COLO668 (cell line): Measurements from ENCODE around the gene FOXP3.
A peak's percentile ranks its signal among the peaks of the same experiment; 100 is the strongest.

Experiments used
- DNase-seq: peaks from one replicate; lab custom pipeline; 2025; ENCODE audit not compliant: unreplicated experiment; lab: John Stamatoyannopoulos, UW

Gene FOXP3

DNA sequence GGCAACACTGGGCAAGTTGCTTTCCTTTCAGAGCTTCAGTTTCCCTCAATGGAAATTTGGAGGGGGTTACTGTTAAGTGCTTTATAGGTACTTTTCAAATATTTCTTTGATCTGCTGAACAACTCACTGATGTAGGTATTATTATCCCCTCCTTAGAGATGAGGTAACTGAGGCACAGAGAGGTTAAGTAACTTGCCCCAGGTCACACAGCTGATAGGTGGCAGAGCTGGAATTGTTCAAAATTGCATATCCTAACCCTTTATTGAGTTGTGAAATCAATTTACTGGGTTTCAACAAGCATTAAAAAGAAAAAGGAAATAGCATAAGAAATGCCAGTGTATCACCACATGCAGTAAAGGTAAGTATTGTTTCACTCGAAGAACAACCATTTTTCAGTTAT, 11.7 kb upstream of the FOXP3 start:
- DNase-seq = no peak

DNA sequence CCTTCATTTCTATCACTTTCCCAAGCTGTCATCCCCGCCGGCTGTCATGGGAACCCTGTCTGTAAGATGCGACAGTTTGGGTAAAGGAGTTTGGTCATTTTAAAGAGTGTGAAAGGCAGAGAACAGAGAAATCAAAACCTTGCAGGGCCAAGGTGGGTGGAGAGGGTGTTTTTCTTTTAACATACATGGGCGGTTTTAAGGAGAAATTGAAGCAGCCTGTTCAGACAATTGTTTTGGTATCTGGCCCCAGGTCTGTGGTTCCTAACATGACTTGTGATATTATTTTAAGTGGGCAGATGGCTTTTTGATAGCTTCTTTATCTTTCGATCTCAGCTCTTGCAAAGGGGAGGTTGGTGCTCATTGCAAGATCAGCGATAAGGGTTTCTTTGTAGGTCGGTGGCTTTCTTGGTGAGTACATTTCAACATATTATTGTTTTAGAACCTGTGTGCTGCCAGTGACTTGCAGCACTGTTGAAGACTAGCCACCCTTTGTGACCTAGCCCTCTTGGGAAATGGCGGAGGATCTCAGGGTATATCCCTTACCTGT, 8.7 kb upstream of the FOXP3 start:
- DNase-seq = no peak

DNA sequence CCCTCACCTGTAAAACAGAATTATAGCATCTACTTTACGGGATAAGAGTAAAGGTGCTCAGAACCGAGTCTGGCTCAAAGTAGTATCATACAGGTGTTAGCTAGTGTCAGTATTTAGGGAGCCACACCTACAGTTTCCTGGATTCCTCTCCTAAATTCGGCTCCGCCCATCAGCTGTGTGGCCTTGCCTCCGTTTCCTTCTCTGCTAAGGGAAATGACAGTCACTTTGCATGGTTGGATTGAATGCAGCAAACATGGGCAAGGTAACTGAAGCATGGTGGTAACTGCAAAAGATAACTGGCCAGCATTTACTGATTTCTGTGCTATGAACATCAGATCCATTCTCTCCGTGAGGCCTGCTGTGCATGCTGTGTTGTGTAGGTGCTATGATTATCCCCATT, 7.9 kb upstream of the FOXP3 start:
- DNase-seq = no peak

DNA sequence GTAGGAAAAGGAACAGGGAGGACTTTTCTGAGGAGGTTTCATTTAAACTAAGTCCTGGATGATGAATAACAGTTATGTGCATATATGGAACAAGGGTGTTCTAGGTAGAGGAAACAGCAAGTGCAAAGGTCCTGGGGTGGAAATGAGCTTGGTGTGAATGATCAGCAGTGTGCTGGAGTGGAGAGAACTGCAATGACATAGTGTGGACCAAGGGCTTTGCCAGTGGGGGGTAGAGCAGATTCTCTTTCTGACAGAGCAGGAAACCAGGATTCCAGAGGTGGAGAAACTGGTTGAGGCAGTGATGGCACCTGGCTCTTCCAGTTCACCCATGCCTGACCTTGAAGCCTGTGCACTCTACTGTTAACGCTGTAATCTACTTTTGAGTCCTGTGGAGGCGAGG, 6.8 kb upstream of the FOXP3 start:
- DNase-seq = no peak

DNA sequence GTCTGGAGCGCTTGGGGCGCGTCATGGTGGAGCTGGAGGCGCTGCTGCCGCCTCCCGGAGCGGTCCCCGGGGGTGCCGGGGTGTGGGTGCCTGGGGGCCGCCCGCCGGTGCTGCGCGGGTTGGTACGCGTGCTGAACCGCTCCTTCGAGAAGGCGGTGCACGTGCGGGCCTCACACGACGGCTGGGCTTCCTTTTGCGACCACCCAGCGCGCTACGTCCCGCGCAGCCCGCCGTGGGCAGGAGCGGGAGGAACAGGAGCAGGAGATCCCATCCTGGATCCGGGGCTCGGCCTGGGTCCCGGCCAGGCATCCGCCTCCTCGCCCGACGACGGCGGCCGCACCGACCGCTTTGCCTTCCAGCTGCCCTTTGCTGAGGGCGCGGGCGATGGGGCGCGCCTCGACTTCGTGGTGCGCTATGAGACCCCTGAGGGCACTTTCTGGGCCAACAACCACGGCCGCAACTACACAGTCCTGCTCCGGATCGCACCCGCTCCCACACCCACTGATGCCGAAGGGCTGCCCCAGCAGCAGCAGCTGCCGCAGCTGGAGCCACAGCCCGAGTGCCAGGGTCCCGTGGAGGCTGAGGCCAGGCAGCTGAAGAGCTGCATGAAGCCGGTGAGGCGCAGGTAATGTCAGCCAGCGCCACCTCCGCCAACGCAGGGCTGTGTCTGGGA, 5.9 kb upstream of the FOXP3 start:
- peak; percentile 12 for DNase-seq

DNA sequence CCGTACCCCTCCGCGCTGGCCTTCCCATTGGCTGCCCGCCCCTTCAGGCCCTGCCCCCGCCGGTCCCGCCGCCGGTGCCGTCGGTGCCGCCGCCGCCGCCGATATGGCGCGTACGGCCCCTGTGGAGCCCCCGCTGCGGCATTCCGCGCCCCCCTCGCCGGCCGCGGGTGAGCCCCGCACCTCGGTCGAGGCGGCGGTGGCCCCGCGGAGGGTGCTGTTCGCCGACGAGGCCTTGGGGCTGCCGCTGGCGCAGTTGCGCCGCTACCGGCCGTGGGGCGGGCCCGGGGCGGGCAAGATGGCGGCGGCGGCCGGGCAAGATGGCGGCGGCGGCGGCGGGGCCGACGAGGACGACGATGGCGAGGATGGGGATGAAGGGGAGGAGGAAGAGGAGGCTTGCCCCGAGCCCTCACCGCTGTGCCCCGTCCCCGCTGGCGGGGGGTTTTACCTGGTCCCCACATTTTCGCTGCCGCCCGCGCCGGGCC, 5.3 kb upstream of the FOXP3 start, which contains the start of gene PPP1R3F:
TSS of gene PPP1R3F (plus strand) at position 27 of the 482 bp plus-strand sequence. CDS start at position 104, 77 bp downstream.
- DNase-seq = peak; percentile 66

DNA sequence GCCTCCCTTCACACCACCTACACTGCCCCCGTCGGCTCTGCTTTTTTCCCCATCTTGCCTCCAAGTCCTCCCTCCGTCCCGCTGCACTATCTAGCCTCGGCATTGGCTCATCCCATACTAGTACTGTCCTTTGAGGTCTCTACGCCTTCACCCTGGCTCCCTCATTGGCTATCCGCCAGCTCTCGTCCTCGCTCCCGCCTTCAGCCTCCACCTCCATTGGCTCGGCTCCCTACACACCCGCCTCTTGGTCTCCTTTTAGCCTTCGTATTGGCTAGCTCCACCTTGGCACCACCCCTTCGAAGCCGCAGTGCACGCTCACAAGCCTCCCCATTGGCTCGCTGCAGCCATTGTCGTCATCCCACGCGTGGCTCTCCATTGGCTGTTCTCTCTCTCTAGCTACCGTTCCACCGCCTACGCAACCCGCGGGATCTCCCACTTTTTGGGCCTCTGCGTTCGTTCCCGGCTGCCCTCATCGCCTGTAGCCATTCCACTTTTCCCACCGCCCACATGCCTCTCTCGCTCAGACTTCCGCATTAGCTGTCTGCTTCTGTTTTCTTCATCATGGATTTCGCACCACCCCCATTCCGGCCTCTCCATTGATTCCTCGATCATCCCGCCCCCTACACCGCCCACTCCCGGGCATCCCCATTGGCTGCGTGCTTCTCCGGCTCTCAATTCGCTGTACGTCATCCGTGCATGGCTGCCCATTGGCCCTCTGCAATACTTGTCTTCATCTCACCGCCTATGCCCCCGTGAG, 4.7 kb upstream of the FOXP3 start:
- DNase-seq = peak; percentile 96

DNA sequence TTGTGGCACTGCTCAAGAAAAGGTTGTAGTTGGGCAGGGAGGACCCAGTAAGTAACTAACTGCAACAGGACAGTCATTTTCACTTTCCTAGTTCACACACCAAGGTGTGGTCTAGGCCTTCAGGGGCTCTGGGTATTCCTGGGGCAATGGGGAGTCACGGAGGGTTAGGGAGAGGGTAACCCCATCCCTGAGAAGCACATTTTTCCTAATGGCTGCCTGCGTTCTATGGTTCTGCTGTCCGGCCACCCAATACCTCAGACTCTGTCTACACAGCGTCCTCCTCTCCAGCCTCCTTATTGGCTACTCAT, 4.1 kb upstream of the FOXP3 start:
- DNase-seq = no peak

DNA sequence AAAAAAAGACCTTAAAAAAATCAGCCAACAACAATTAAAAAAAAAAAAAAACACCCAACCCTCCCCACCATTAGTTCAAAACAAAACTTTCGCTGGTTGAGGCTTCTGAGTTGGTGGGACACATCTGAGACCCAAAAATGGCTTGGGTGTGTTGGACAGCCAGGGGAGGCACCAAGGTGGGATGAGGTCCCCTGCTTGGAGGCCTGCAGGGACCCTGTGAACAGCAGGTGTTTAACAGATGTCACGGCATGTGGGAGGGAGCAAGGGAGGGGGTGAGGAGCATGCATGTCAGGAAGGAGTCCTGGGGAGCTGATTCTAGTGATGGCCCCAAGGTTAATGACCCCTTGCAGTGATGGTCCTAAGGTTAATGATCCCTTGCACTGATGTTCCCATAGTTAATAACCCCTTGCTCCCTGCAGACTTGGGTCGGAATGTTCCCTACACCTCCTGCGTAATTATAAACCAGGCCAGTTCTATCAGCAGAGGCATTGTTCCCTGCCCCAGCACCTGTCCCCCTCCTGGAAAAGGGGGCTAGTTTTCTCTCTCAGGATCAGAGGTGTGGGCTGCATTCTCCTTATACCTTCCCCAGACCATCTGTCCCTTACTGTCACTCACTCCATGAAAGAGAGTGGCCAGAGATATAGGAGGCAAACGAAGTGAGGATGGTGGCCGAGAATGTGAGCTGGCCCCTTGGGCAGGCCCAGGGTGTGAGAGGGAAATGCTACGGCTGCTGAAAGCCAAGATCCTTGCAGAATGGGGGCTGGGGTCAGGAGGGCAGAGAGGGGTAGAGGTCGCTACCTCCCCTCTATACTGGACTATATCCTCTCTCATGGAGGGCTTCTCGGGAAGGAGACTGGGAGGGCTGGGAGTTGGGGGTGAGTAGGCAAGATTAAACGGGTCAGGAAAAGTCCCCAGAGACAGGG, 2.3 kb upstream of the FOXP3 start:
- DNase-seq = no peak

DNA sequence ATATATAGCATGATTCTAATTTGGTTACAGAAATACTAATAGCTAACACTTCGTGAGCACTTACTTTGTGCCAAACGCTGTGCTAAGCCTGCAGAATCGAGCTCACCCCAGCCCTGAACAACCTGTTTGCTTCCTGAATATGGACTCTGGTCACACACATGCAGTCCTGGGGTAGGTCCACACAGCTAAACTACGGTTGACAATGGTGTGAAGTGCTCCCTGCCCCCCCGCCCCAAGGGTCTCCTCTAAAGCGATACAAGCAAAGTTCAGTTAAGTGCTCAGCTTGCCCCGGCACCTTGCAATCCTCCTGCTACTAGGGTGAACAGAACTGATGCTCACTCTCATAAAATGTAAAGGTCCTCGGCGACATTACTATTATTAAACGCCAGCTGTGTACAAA, 879 bp downstream of the FOXP3 start:
- DNase-seq = no peak

DNA sequence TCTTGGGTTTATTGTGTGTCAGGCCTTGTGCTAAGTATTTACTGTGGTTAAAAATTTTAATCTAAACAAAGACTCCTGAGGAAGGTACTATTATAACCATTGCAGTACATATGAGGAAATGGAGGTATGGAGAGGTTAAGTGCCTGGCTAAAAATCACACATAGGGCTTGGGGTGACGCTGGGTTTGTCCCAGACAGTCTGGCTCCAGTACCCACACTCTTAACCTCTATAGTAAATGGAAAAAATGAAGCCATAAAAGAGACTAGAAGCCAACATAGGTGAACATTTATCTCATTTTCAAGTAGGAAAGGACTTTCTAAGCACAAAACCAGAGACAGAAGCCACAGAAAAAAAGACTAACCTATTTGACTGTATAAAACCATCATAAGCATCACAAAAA, 1.9 kb downstream of the FOXP3 start:
- no peak for DNase-seq

DNA sequence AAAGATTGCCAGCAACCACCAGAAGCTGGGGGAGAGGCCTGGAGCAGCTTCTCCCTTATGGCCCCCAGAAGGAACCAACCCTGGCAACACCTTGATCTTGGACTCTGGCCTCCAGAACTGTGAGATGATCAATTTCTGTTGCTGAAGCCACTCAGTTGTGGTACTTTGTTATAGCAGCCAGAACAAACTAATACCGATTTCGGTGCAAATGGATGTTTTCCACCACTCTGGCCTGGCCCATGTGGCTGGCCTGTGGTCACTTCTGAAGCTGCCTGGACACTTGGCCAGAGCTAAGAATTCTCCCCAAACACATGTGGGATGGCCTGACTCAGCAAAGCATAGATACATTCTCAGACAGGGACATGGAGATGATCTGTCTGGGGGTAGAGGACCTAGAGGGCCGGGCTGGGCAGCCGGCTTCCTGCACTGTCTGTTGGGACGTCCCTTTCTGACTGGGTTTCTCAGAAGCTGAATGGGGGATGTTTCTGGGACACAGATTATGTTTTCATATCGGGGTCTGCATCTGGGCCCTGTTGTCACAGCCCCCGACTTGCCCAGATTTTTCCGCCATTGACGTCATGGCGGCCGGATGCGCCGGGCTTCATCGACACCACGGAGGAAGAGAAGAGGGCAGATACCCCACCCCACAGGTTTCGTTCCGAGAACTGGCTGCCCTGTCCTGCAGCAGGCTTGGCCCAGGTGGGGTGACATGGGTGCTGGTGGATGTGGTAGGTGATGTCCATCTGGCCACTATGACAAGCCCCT, 4.1 kb downstream of the FOXP3 start:
- DNase-seq = no peak

DNA sequence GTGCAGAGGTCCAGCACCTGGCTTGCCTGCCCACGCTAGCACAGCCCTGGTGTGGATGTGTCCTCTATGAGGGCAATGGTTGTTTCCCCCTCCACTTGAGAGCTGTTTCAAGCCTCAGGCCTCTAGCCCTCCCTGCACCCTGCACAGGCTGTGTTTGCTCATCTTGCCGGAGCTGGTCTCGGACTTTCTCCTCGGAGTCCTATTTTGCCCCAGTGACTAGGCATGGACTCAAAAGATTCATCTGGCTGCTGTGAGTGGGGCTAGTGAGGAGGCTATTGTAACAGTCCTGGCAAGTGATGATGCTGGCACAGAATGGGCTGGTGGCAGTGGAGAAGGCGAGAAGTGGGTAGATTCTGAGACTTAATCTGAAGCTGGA, 5.8 kb downstream of the FOXP3 start:
- no peak for DNase-seq

DNA sequence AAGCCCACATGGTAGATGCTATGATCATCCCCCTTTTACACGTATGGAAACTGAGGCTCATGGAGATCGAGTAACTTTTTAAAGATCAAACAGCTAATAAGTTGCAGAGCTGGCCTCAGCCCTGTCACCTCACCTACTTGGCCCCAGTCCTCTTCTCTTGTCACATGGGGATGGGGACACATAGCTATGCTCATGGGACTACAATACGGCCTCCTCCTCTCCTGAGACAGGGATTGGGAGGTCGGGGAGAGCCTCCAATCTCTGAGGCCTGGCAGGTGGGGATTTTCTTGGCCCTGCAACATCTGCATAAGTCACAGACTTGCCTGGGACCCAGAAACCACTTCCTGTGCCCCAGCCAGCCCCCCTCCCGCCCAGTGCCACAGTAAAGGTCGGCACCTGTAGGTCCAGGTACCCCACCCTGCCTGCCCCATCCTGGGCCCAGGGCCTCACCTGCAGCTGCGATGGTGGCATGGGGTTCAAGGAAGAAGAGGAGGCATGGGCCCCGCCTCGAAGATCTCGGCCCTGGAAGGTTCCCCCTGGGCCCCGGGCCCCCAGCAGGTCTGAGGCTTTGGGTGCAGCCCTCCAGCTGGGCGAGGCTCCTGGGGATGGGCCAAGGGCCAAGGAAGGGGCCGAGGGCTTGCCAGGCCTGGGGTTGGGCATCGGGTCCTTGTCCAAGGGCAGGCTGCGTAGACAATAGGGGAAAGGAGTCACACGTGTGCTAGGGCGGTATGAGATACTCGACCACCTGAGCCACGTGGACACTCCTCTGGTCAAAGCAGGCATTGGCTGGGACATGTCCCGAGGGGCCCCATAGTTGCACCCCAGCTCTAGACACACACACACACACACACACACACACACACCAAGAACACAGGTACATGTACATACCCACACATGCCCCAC, 6.4 kb downstream of the FOXP3 start:
- no peak for DNase-seq

DNA sequence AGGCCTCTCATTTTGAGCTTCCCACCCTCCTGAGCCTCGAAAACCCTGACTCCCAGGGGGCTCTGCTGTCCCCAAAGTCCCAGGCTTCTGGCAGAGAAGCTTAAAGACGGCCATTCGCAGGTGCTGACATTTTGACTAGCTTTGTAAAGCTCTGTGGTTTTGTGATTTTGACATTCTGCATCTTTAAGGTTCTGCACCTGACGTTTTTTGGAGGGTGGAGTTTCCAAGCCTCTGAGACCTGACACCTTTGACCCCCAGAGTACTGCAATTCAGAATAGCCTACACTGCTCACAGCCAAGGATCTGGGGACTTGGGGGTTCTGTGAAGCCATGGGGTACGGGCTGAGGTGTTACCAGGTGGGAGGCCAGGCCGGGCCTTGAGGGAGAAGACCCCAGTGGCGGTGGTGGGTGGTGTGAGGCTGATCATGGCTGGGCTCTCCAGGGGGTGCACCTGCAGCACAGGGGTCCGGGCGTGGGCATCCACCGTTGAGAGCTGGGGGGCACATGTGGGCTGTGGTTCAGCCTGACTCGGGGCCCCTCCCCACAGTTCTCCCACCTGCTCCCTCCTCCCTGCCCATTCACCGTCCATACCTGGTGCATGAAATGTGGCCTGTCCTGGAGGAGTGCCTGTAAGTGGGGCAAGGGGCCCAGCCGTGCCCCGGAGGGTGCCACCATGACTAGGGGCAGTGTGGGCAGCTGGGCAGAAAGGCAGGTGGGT, 7.3 kb downstream of the FOXP3 start:
- no peak for DNase-seq

DNA sequence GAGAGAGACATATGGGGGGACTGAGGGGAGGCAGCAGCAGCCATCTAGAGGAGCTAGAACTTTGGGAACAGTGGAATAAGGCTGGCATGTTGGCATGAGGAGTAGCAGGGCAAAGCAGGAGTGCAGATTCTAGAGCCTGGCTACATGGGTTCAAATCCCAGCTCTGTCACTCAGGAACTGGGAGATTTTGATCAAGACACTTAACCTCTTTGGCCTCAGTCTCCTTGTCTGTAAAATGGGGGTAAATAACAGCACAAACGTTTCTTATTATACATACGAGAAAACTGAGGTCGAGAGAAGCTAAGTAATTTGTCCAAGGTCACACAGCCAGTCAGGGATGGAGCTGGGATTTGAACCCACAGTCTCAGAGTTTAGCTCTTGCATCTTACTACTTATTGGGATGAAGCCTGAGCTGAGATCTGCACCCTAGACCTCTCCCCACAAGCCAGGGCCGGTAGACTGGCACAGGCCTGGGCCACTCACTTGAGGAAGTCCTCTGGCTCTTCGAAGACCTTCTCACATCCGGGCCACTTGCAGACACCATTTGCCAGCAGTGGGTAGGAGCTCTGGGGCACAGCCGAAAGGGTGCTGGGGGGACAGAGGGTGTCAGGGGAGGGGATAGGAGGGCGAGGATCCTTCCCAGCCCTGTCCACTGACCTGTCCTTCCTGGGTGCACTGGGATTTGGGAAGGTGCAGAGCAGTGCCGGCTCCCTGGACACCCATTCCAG, 8.1 kb downstream of the FOXP3 start:
- no peak for DNase-seq

DNA sequence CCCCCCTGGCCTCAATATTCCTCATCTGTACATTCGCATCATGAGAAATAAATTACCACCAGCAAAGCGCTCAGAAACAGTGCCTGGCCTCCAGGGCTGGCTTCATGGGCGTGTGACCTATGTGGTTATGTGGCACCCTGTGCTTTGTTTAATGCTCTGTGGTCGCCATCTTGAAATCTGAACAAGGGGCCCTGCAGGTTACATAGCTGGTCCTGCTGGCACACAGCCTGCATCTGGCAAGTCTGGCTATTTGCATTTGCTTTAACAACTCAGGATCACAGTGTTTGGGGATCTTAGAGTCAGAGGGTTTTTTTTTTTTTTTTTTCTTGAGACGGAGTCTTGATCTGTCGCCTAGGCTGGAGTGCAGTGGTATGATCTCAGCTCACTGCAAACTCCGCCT, 9.9 kb downstream of the FOXP3 start:
- DNase-seq = no peak

DNA sequence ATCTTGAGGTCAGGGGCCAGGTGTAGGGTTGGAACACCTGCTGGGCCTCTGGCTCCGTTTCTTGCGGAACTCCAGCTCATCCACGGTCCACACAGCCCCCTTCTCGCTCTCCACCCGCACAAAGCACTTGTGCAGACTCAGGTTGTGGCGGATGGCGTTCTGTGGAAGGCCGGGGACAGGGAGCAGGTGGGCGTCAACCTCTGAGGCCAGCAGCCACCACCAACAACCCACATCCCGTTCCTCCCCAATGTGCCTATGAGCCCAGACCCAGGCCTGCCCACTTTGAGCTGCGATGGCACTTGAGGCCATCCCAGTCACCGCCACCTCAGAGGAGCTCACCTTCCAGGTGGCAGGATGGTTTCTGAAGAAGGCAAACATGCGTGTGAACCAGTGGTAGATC, 13.2 kb downstream of the FOXP3 start:
- no peak for DNase-seq
